T-helper 17 cell (primary cell): ENCODE data around the gene IL6ST. TPM values are rescaled to one million over a fixed set of nuclear protein-coding genes. Genes with fewer than 3 reads are reported as not detected.
A peak's percentile ranks its signal among the peaks of the same experiment; 100 is the strongest.

Experiments used
- ATAC-seq: fragments of 150-1000 bp; cut with Tn5 transposase; 2 replicates; pipeline ENCODE4 v1.10.0; 2021; ENCODE audit warnings: mild to moderate bottlenecking, moderate library complexity
- DNase-seq, 3 donors: peaks; one replicate each; pipeline versions ENCODE4 v3.0.0 to v3.0.0-alpha.2; 2020 to 2021
- H3K9me3 ChIP-seq: one replicate; pipeline ENCODE4 v1.7.0; 2013; ENCODE audit warnings: low read length, mild to moderate bottlenecking; ENCODE audit not compliant: control insufficient read depth, poor library complexity, severe bottlenecking
- H3K27ac Mint-ChIP-seq: one replicate; pipeline ENCODE4 v1.8.0; 2022; ENCODE audit warnings: mild to moderate bottlenecking, moderate library complexity, mixed read lengths
- H3K27me3 Mint-ChIP-seq: one replicate; pipeline ENCODE4 v1.8.0; 2022; ENCODE audit warnings: mixed read lengths
- H3K36me3 Mint-ChIP-seq: one replicate; pipeline ENCODE4 v1.8.0; 2022; ENCODE audit warnings: low read depth, mixed read lengths
- H3K4me1 Mint-ChIP-seq: one replicate; pipeline ENCODE4 v1.8.0; 2022; ENCODE audit warnings: mild to moderate bottlenecking, mixed read lengths
- H3K4me3 Mint-ChIP-seq: one replicate; pipeline ENCODE4 v1.8.0; 2022; ENCODE audit warnings: mild to moderate bottlenecking, moderate library complexity, mixed read lengths
- total RNA-seq, 4 donors: library from RNA in 2 of 4; stranded (reverse) in 2 of 4; gene quantifications; one replicate each; pipeline ENCODE4 v1.2.3 and lab custom pipeline; 2022 to 2026

Gene IL6ST
- total RNA-seq, 2 donors from 2014 or later, result 159 TPM

GRCh38 chr5:55920784-55921183 is 74.0 kb downstream of the IL6ST start:
- no peak for DNase-seq
- ATAC-seq, result no peak
- Mint-ChIP-seq H3K27me3 (peaks cover 5% of the 10 kb centered on the region), H3K27ac (no peak overlapping the region), H3K36me3 (peaks cover 2% of the 10 kb centered on the region), H3K4me1 (peaks cover 18% of the 10 kb centered on the region), H3K4me3 (no peak overlapping the region)
- H3K9me3 ChIP-seq, result no peaks in the 10 kb centered on the region

- peaks cover 9% of the 10 kb centered on the region for H3K27me3 Mint-ChIP-seq
- ATAC-seq (no peak), DNase-seq (no peak)
- peaks cover 18% of the 10 kb centered on the region for H3K4me1 Mint-ChIP-seq
- peaks cover 2% of the 10 kb centered on the region for H3K36me3 Mint-ChIP-seq
- H3K4me3 Mint-ChIP-seq, result no peak overlapping the region
- H3K9me3 ChIP-seq, result no peaks in the 10 kb centered on the region
- H3K27ac Mint-ChIP-seq, result peak overlapping the region; percentile 70
Observed at GRCh38 chr5:55919625-55920024, 75.1 kb downstream of the IL6ST start.

GRCh38 chr5:55918087-55919035 is 76.4 kb downstream of the IL6ST start:
- Mint-ChIP-seq H3K36me3 (peaks cover under 1% of the 10 kb centered on the region), H3K4me3 (no peak overlapping the region), H3K27me3 (peaks cover 7% of the 10 kb centered on the region), H3K27ac (no peak overlapping the region), H3K4me1 (peaks cover 12% of the 10 kb centered on the region)
- DNase-seq, result no peak
- no peak for ATAC-seq
- no peaks in the 10 kb centered on the region for H3K9me3 ChIP-seq

- no peak overlapping the region for H3K27ac Mint-ChIP-seq
- no peak overlapping the region for H3K4me3 Mint-ChIP-seq
- no peaks in the 10 kb centered on the region for H3K9me3 ChIP-seq
- ATAC-seq (no peak), DNase-seq (no peak)
- H3K27me3 Mint-ChIP-seq, result peaks cover 7% of the 10 kb centered on the region
- H3K4me1 Mint-ChIP-seq, result peaks cover 10% of the 10 kb centered on the region
- H3K36me3 Mint-ChIP-seq, result no peaks in the 10 kb centered on the region
Observed at GRCh38 chr5:55917402-55918086, 77.2 kb downstream of the IL6ST start.

GRCh38 chr5:55916986-55917385 is 77.8 kb downstream of the IL6ST start:
- no peak overlapping the region for H3K4me3 Mint-ChIP-seq
- peaks cover 10% of the 10 kb centered on the region for H3K4me1 Mint-ChIP-seq
- no peak overlapping the region for H3K27ac Mint-ChIP-seq
- H3K9me3 ChIP-seq, result no peaks in the 10 kb centered on the region
- no peaks in the 10 kb centered on the region for H3K36me3 Mint-ChIP-seq
- ATAC-seq (no peak), DNase-seq (no peak)
- peaks cover 7% of the 10 kb centered on the region for H3K27me3 Mint-ChIP-seq

GRCh38 chr5:55915783-55916182 is 79.0 kb downstream of the IL6ST start:
- Mint-ChIP-seq H3K27me3 (peaks cover 7% of the 10 kb centered on the region), H3K36me3 (no peaks in the 10 kb centered on the region), H3K4me1 (peaks cover 10% of the 10 kb centered on the region), H3K4me3 (no peak overlapping the region), H3K27ac (no peak overlapping the region)
- ATAC-seq (no peak), DNase-seq (no peak)
- no peaks in the 10 kb centered on the region for H3K9me3 ChIP-seq

GRCh38 chr5:55914971-55915370 is 79.8 kb downstream of the IL6ST start:
- DNase-seq, result no peak
- no peaks in the 10 kb centered on the region for H3K9me3 ChIP-seq
- Mint-ChIP-seq H3K4me1 (peaks cover 10% of the 10 kb centered on the region), H3K27me3 (peaks cover 7% of the 10 kb centered on the region), H3K4me3 (no peak overlapping the region), H3K27ac (no peak overlapping the region), H3K36me3 (no peaks in the 10 kb centered on the region)
- ATAC-seq, result no peak

- H3K27me3 Mint-ChIP-seq, result peaks cover 7% of the 10 kb centered on the region
- H3K27ac Mint-ChIP-seq, result no peak overlapping the region
- no peak overlapping the region for H3K4me3 Mint-ChIP-seq
- no peaks in the 10 kb centered on the region for H3K36me3 Mint-ChIP-seq
- ATAC-seq, result no peak
- no peaks in the 10 kb centered on the region for H3K9me3 ChIP-seq
- no peaks in the 10 kb centered on the region for H3K4me1 Mint-ChIP-seq
- DNase-seq, result no peak
Observed at GRCh38 chr5:55913466-55914413, 81.0 kb downstream of the IL6ST start.

GRCh38 chr5:55911784-55912653 is 82.7 kb downstream of the IL6ST start:
- no peak for ATAC-seq
- Mint-ChIP-seq H3K4me1 (no peaks in the 10 kb centered on the region), H3K36me3 (no peaks in the 10 kb centered on the region), H3K27ac (no peak overlapping the region), H3K27me3 (peaks cover 7% of the 10 kb centered on the region), H3K4me3 (no peak overlapping the region)
- no peaks in the 10 kb centered on the region for H3K9me3 ChIP-seq
- no peak for DNase-seq

GRCh38 chr5:55908804-55909203 is 86.0 kb downstream of the IL6ST start:
- no peak overlapping the region for H3K27ac Mint-ChIP-seq
- H3K36me3 Mint-ChIP-seq, result no peaks in the 10 kb centered on the region
- peaks cover 13% of the 10 kb centered on the region for H3K4me1 Mint-ChIP-seq
- H3K4me3 Mint-ChIP-seq, result no peak overlapping the region
- no peaks in the 10 kb centered on the region for H3K27me3 Mint-ChIP-seq
- H3K9me3 ChIP-seq, result no peaks in the 10 kb centered on the region
- DNase-seq, result no peak
- no peak for ATAC-seq

- Mint-ChIP-seq H3K36me3 (no peaks in the 10 kb centered on the region), H3K4me1 (peaks cover 20% of the 10 kb centered on the region), H3K27me3 (no peaks in the 10 kb centered on the region), H3K4me3 (no peak overlapping the region), H3K27ac (no peak overlapping the region)
- no peak for DNase-seq
- ATAC-seq, result no peak
- no peaks in the 10 kb centered on the region for H3K9me3 ChIP-seq
Observed at GRCh38 chr5:55907927-55908326, 86.8 kb downstream of the IL6ST start.

GRCh38 chr5:55905251-55905650 is 89.5 kb downstream of the IL6ST start:
- H3K27me3 Mint-ChIP-seq, result peaks cover 5% of the 10 kb centered on the region

More at GRCh38 chr5:55905251-55905650, 89.5 kb downstream of the IL6ST start:
- Mint-ChIP-seq H3K4me1 (peaks cover 23% of the 10 kb centered on the region), H3K27ac (no peak overlapping the region), H3K4me3 (no peak overlapping the region), H3K36me3 (no peaks in the 10 kb centered on the region)
- DNase-seq (no peak), ATAC-seq (no peak)
- no peaks in the 10 kb centered on the region for H3K9me3 ChIP-seq
